Daoy (cell line): ENCODE results near the gene TAF10. TPM values are rescaled to one million over a fixed set of nuclear protein-coding genes. Genes with fewer than 3 reads are reported as not detected.

Source experiments
- total RNA-seq: library from RNA; depleted of rRNA; stranded (reverse); fragments of >200 nt; shearing (Covaris generic); gene quantifications from 2 replicates; pipeline ENCODE4 v1.2.3, GENCODE V29; 2014; rRNA removed

TAF10 gene
- total RNA-seq, 1 experiment from 2014 or later: 57.0 TPM

Other genes starting within 250 kb of the TAF10 start
- gene SMPD1, start 221.7 kb downstream of the TAF10 start, total RNA-seq: 7.5 and 10.9 TPM in 2 replicates
- 6.2 and 6.7 TPM in 2 replicates for gene APBB1, start 193.1 kb downstream of the TAF10 start, total RNA-seq
- gene HPX, start 171.2 kb downstream of the TAF10 start, total RNA-seq: 0.06 TPM in 1 of 2 replicates, not detected in the other
- 9.4 and 16.4 TPM in 2 replicates for gene TRIM3, start 138.3 kb downstream of the TAF10 start, total RNA-seq
- gene ARFIP2, start 130.9 kb downstream of the TAF10 start, total RNA-seq: 42.5 and 58.7 TPM in 2 replicates
- gene TIMM10B, start 130.7 kb downstream of the TAF10 start, total RNA-seq: 24.7 and 43.4 TPM in 2 replicates
- 3.6 and 4.2 TPM in 2 replicates for gene DNHD1, start 114.9 kb downstream of the TAF10 start, total RNA-seq
- gene RRP8, start 8.6 kb downstream of the TAF10 start, total RNA-seq: 17.4 and 17.9 TPM in 2 replicates
- gene ILK, start 8.4 kb downstream of the TAF10 start, total RNA-seq: 120 and 140 TPM in 2 replicates
- gene TPP1, start 7.2 kb upstream of the TAF10 start, total RNA-seq: 2.5 and 14.9 TPM in 2 replicates
- gene DCHS1, start 43.6 kb upstream of the TAF10 start, total RNA-seq: 0.74 and 1.3 TPM in 2 replicates
- 95.5 and 120 TPM in 2 replicates for gene MRPL17, start 71.1 kb upstream of the TAF10 start, total RNA-seq
- 0.03 TPM in 1 of 2 replicates, not detected in the other for gene OR2AG2, start 159.8 kb upstream of the TAF10 start, total RNA-seq
- not detected in 2 replicates for gene OR2AG1, start 170.8 kb upstream of the TAF10 start, total RNA-seq
- gene OR6A2, start 187.5 kb upstream of the TAF10 start, total RNA-seq: 0.06 TPM in 1 of 2 replicates, not detected in the other
- not detected in 2 replicates for gene OR10A5, start 233.5 kb upstream of the TAF10 start, total RNA-seq